NCI-H128 (cell line): ENCODE measurements around the gene KIAA0586.

Source experiments
- DNase-seq: peaks from one replicate; lab custom pipeline; 2025; ENCODE audit not compliant: unreplicated experiment; lab: John Stamatoyannopoulos, UW

KIAA0586 gene

GRCh38 chr14:58593977-58594376 is 166.5 kb downstream of the KIAA0586 start:
- DNase-seq: no peak

- DNase-seq: no peak
These were observed 169.5 kb downstream of the KIAA0586 start for GRCh38 chr14:58597041-58597440.

DNA sequence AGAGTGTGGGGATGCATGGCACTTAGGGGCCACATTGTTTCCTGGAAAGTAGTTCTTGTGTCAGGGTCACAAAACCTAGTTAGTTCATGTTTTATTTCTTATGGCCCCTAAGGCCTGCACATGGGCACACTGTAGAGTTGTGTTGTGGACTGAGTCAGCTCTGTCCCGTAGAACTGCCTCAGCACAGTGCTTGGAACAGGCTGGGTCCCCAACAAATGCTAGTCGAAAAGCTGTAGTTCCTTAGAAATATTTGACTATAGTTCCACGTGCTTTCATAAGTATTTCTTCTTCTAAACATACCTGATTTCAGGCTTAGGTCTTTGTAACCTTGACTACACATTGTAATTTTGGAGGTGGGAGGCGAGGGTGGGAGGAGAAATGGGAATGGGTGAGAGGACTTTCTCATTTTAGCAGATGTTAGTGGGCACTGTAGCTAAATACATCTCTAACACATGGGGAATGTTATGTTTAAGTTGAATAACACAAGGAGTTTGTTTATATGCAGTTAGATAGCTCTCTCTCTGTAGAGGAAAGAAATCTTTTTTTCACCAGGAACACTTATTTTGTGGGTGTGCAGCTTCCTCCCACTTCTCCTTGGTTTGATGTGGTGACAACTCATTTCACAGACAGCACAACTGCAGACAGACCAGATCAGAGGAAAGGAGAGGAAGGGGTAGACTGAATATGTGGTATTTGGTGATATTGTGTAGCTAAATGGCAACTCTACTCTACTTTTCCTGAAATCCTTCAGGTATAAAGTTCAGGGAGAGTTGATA is 170.7 kb downstream of the KIAA0586 start:
- DNase-seq: no peak

DNA sequence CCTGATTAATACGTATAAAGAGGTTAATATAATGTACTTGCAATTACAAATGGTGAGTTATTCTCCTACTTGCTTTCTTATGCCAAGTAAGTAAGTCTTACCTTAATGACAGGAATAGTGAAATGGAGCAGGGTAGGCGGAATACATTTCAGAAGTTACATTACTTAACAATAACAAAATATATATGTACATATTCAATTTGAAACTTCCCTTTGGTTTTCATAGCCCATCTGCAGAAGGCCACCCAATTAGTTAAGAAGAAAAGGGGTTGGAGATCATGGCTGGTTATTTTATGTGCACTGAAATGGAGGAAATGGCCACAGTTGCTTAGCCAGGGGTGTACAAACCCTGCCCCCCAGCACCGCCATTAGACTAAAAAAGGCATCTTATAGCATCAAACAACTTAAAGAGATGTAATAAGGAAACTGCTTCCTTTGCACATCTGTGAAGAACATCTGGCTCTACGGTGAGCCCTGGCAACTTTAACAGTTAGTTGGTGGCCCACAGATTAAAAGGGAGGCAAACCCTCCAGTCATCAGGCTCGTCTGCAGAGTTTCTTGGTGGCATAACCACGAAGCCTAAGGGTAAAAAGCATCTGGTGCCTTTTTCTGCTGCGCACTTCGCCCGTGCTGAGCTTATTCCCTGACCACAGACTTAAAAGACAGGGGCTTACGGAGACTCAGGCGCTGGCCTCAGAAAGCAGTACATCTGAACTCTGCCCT is 171.4 kb downstream of the KIAA0586 start:
- no peak for DNase-seq

DNA sequence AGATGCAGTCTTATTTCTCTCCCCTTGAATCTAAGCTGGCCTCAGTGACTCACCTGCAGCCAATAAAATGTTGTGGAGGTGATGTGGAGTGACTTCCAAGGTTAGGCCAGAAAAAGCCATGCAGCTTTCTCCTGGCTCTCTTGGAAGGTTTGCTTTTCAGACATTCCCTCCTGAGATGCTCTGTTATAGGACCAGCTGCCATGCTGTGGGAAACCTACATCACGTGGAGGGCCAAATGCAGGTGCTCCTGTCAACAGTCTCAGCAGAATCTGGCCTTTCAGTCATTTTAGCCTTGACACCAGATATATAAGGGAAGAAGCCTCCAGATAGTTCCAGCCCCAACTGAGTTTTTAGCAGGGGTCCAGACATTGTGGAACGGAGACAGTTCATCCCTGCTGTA is 172.2 kb downstream of the KIAA0586 start:
- no peak for DNase-seq
